ENCODE data around the gene SFMBT1. TPM values are rescaled to one million over a fixed set of nuclear protein-coding genes. Genes with fewer than 3 reads are reported as not detected.

SFMBT1 gene
- total RNA-seq, 1 donor from 2014 or later: 5.5 TPM

- Histone ChIP-seq H3K36me3 (ENCODE audit: insufficient read depth, low read length) (no peaks in the 10 kb centered on the region), H4K20me1 (ENCODE audit: insufficient read depth, low read length) (no peaks in the 10 kb centered on the region), H2AFZ (ENCODE audit: low read depth, low read length) (no peak overlapping the region), H3K9ac (ENCODE audit: low read length) (no peak overlapping the region), H3K27ac (ENCODE audit: low read depth, low read length) (no peak overlapping the region), H3K27me3 (ENCODE audit: insufficient read depth, low read length) (no peaks in the 10 kb centered on the region), H3K79me2 (ENCODE audit: insufficient read depth, low read length) (no peaks in the 10 kb centered on the region), H3K4me3 (ENCODE audit: insufficient read depth, low read depth, low read length) (no peak overlapping the region), H3K4me1 (ENCODE audit: insufficient read depth, low read length) (no peaks in the 10 kb centered on the region), H3K9me3 (ENCODE audit: insufficient read depth, low read depth, low read length) (no peaks in the 10 kb centered on the region), H3K4me2 (ENCODE audit: low read length) (no peak overlapping the region)
- Mint-ChIP-seq H3K4me3 (ENCODE audit: unreplicated experiment) (no peak overlapping the region), H3K4me1 (ENCODE audit: low read depth, unreplicated experiment) (no peaks in the 10 kb centered on the region), H3K36me3 (ENCODE audit: low read depth, unreplicated experiment) (peaks cover 2% of the 10 kb centered on the region), H3K27me3 (ENCODE audit: low read depth, unreplicated experiment) (no peaks in the 10 kb centered on the region), H3K9me3 (ENCODE audit: unreplicated experiment) (no peaks in the 10 kb centered on the region), H3K27ac (ENCODE audit: unreplicated experiment) (no peak overlapping the region)
- DNase-seq (ENCODE audit: low read depth) (no peak), FAIRE-seq (no peak)
- TF ChIP-seq CTCF (IDR thresholded peaks at IDR 0.05; ENCODE audit: insufficient read depth, low read depth, low read length): no peak
- TF ChIP-seq EZH2 (IDR thresholded peaks at IDR 0.05; ENCODE audit: insufficient read depth, low read length): no peak
Observed at GRCh38 chr3:52978109-52978754, 67.6 kb downstream of the SFMBT1 start.

- no peaks in the 10 kb centered on the region for H3K9me3 ChIP-seq (ENCODE audit: insufficient read depth, low read depth, low read length)
- no peaks in the 10 kb centered on the region for H3K36me3 ChIP-seq (ENCODE audit: insufficient read depth, low read length)
- no peak overlapping the region for H3K4me3 ChIP-seq (ENCODE audit: insufficient read depth, low read depth, low read length)
- H3K4me1 Mint-ChIP-seq (ENCODE audit: low read depth, unreplicated experiment): no peaks in the 10 kb centered on the region
- H3K9ac ChIP-seq (ENCODE audit: low read length): no peak overlapping the region
- no peaks in the 10 kb centered on the region for H3K36me3 Mint-ChIP-seq (ENCODE audit: low read depth, unreplicated experiment)
- no peaks in the 10 kb centered on the region for H4K20me1 ChIP-seq (ENCODE audit: insufficient read depth, low read length)
- H3K4me2 ChIP-seq (ENCODE audit: low read length): no peak overlapping the region
- TF ChIP-seq EZH2 (IDR thresholded peaks at IDR 0.05; ENCODE audit: insufficient read depth, low read length): no peak
- no peak for TF ChIP-seq CTCF (IDR thresholded peaks at IDR 0.05; ENCODE audit: insufficient read depth, low read depth, low read length)
- no peak for FAIRE-seq
- H3K4me1 ChIP-seq (ENCODE audit: insufficient read depth, low read length): no peaks in the 10 kb centered on the region
- H3K27me3 ChIP-seq (ENCODE audit: insufficient read depth, low read length): no peaks in the 10 kb centered on the region
- no peaks in the 10 kb centered on the region for H3K9me3 Mint-ChIP-seq (ENCODE audit: unreplicated experiment)
- DNase-seq (ENCODE audit: low read depth): peak; percentile 78
- no peak overlapping the region for H3K27ac Mint-ChIP-seq (ENCODE audit: unreplicated experiment)
- H2AFZ ChIP-seq (ENCODE audit: low read depth, low read length): no peak overlapping the region
- H3K27ac ChIP-seq (ENCODE audit: low read depth, low read length): no peak overlapping the region
- H3K4me3 Mint-ChIP-seq (ENCODE audit: unreplicated experiment): no peak overlapping the region
- no peaks in the 10 kb centered on the region for H3K27me3 Mint-ChIP-seq (ENCODE audit: low read depth, unreplicated experiment)
- H3K79me2 ChIP-seq (ENCODE audit: insufficient read depth, low read length): no peaks in the 10 kb centered on the region
Observed at GRCh38 chr3:52973806-52974205, 72.1 kb downstream of the SFMBT1 start.

- Histone ChIP-seq H2AFZ (ENCODE audit: low read depth, low read length) (no peak overlapping the region), H3K9me3 (ENCODE audit: insufficient read depth, low read depth, low read length) (no peaks in the 10 kb centered on the region), H4K20me1 (ENCODE audit: insufficient read depth, low read length) (no peaks in the 10 kb centered on the region), H3K27me3 (ENCODE audit: insufficient read depth, low read length) (no peaks in the 10 kb centered on the region), H3K27ac (ENCODE audit: low read depth, low read length) (no peak overlapping the region), H3K36me3 (ENCODE audit: insufficient read depth, low read length) (no peaks in the 10 kb centered on the region), H3K4me1 (ENCODE audit: insufficient read depth, low read length) (no peaks in the 10 kb centered on the region), H3K9ac (ENCODE audit: low read length) (no peak overlapping the region), H3K79me2 (ENCODE audit: insufficient read depth, low read length) (no peaks in the 10 kb centered on the region), H3K4me3 (ENCODE audit: insufficient read depth, low read depth, low read length) (no peak overlapping the region), H3K4me2 (ENCODE audit: low read length) (no peak overlapping the region)
- Mint-ChIP-seq H3K4me3 (ENCODE audit: unreplicated experiment) (no peak overlapping the region), H3K27me3 (ENCODE audit: low read depth, unreplicated experiment) (no peaks in the 10 kb centered on the region), H3K36me3 (ENCODE audit: low read depth, unreplicated experiment) (no peaks in the 10 kb centered on the region), H3K4me1 (ENCODE audit: low read depth, unreplicated experiment) (no peaks in the 10 kb centered on the region), H3K9me3 (ENCODE audit: unreplicated experiment) (no peaks in the 10 kb centered on the region), H3K27ac (ENCODE audit: unreplicated experiment) (no peak overlapping the region)
- no peak for DNase-seq (ENCODE audit: low read depth)
- TF ChIP-seq EZH2 (IDR thresholded peaks at IDR 0.05; ENCODE audit: insufficient read depth, low read length): no peak
- TF ChIP-seq CTCF (IDR thresholded peaks at IDR 0.05; ENCODE audit: insufficient read depth, low read depth, low read length): no peak
- FAIRE-seq: no peak
Observed at GRCh38 chr3:52971895-52972294, 74.0 kb downstream of the SFMBT1 start.
